Effector memory CD4-positive, alpha-beta T cell (primary cell): Measurements from ENCODE around the gene CHRNA4.

Experiments
- DNase-seq, 3 donors: peaks; one replicate each; pipeline ENCODE4 v3.0.0-alpha.2; 2020
- H3K27ac ChIP-seq: 2 replicates; pipeline ENCODE4 v1.7.0; 2013; ENCODE audit warnings: mild to moderate bottlenecking, low read length, moderate library complexity; ENCODE audit not compliant: insufficient read depth, poor library complexity, severe bottlenecking
- H3K27me3 ChIP-seq: replicated peaks from 2 replicates; pipeline ENCODE4 v1.7.0; 2013; ENCODE audit warnings: mild to moderate bottlenecking, low read length; ENCODE audit not compliant: insufficient read depth, control insufficient read depth, poor library complexity, severe bottlenecking
- H3K36me3 ChIP-seq: 2 replicates; pipeline ENCODE4 v1.7.0; 2013; ENCODE audit warnings: mild to moderate bottlenecking, low read length, moderate library complexity; ENCODE audit not compliant: control insufficient read depth, insufficient read depth
- H3K4me1 ChIP-seq: 2 replicates; pipeline ENCODE4 v1.7.0; 2013; ENCODE audit warnings: low read length, mild to moderate bottlenecking; ENCODE audit not compliant: control insufficient read depth, insufficient read depth, poor library complexity, severe bottlenecking
- H3K4me3 ChIP-seq: 2 replicates; pipeline ENCODE4 v1.7.0; 2013; ENCODE audit warnings: low read length, low read depth, mild to moderate bottlenecking; ENCODE audit not compliant: insufficient read depth, poor library complexity, severe bottlenecking
- H3K9me3 ChIP-seq: 2 replicates; pipeline ENCODE4 v1.7.0; 2013; ENCODE audit warnings: mild to moderate bottlenecking, low read length, moderate library complexity; ENCODE audit not compliant: control insufficient read depth

Gene CHRNA4

DNA sequence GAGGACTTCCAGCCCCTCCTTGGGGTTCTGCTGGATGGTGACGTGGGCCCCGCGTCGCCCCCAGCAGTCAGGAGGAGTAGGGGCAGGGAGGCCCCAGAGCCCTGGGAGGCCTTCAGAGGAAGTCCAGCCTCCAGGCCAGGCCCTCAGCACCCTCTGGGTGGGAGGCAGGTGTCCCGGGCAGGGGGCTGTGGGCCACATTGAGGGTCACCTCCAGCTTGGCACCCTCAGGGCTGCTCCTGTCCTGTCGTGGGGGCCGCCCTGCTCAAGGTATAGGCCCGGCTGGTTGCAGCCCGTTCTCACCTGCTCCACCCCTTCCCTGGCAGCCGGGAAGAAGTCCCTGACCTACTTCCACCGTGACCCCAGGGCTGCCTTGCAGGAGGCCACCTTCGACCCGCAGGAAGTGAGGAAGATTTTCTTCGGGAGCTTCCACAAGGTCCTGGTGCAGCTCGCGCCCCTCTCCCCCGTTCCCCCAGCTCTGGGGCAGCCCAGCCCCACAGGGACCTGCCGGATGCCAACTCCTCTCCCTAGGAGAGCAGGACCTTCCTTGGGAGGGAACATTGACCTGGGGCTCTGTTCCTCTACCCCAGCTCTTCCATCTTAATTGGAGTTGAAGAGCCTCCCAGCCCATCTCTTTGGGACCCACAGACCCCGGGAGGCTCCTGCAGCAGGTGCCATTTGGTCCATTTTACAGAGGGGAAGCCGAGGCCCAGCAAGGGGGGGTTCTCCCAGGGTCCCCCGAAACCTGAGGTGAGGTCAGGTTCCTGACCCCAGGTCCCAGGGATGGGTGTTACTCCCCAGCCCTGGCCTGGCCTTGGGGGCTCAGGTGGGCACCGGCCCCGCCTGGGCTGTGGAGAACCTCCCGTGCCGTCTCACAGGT, 41.7 kb downstream of the CHRNA4 start:
- Histone ChIP-seq H3K4me3 (no peak overlapping the region), H3K27ac (no peak overlapping the region), H3K36me3 (no peaks in the 10 kb centered on the region), H3K27me3 (no peaks in the 10 kb centered on the region), H3K4me1 (no peaks in the 10 kb centered on the region), H3K9me3 (no peaks in the 10 kb centered on the region)
- DNase-seq = no peak

DNA sequence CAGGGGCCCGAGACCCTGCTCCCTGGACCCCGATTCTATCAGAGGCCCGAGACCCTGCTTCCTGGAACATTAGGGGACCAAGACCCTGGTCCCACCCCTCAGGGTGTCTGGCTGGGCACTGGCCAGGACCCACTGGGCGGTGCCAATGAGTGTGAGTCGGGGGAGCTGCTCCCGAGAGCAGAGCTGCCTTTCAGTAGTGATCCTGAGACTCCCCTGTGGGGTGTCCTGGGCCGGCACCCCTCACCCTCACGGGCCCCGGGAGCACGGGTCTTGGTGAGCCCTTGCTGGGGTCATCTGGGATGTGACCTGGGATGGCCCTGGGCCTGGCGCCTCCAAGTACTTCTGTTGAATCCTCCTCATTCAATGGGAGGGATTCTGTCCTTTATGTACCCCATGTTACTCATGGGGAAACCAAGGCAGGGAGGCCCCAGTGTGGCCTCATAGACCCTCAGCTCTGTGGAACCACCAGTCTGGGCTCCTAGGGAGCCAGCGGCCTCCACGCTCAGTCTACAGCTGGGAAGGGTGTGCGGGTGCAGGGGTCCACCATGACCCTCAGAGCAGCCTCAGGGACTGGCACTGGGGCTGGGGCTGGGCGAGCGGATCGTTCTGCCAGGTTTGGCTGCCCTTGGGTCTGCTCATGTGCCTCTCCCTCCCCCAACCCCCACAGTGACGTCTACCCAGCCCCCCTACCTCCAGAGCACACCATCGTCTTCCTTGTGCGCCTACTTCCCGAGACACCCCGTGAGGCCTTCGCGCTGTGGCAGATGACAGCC, 42.6 kb downstream of the CHRNA4 start:
- no peak overlapping the region for H3K27ac ChIP-seq
- no peaks in the 10 kb centered on the region for H3K9me3 ChIP-seq
- DNase-seq = no peak
- no peaks in the 10 kb centered on the region for H3K4me1 ChIP-seq
- no peaks in the 10 kb centered on the region for H3K36me3 ChIP-seq
- no peak overlapping the region for H3K4me3 ChIP-seq
- H3K27me3 ChIP-seq = no peaks in the 10 kb centered on the region

DNA sequence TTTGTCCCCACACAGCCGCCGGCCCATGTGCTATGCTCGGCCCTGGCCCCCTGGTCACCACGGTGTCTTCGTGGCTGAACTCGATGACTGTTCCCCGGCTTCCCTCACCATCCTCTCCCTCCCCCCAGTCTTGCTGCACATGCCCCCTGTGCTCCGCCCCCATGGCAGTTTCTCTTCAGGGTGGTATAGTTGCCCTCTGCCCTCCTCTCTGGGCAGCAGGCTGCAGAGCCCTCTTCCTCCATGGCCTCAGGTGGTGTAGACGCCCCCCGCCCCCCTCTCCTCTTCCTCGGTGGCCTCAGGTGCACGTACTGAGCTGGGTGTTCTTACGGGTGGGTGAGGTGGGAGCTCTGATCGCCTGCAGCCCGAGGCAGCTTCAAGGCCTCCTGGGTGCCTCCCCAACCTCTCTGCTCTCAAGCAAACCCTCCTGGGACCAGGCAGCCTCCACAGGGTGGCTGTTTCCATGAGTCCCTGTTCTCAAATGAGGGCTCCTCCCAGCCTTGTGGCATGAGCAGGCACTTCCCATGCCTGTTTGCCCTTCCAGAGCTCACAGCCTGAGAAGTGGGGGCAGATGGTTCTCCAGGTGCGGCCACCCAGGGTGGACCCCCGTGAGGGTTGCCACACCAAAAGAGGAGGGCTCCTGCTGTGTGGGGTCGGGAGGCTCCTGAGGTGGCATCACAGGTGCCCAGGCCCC, 43.4 kb downstream of the CHRNA4 start:
- no peaks in the 10 kb centered on the region for H3K9me3 ChIP-seq
- no peak for DNase-seq
- H3K4me1 ChIP-seq = no peaks in the 10 kb centered on the region
- no peak overlapping the region for H3K27ac ChIP-seq
- H3K4me3 ChIP-seq = no peak overlapping the region
- H3K36me3 ChIP-seq = no peaks in the 10 kb centered on the region
- no peaks in the 10 kb centered on the region for H3K27me3 ChIP-seq

DNA sequence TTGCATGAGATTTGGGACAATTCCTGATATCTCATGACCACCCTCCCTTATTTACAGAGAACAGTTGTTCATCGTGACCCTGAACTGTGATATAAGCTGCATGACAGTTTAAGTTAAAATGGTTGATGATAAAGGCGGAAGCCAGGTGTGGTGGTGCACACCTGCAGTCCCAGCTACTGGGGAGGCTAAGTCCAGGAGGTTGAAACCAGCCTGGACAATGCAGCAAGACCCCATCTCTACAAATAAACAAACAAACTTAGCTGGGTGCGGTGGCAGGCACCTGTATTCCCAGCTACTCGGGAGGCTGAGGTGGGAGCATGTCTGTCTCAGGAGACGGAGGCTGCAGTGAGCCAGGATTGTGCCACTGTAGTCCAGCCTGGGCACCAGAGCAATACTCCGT, 44.1 kb downstream of the CHRNA4 start:
- no peak for DNase-seq
- no peaks in the 10 kb centered on the region for H3K36me3 ChIP-seq
- no peaks in the 10 kb centered on the region for H3K9me3 ChIP-seq
- no peak overlapping the region for H3K4me3 ChIP-seq
- H3K4me1 ChIP-seq = no peaks in the 10 kb centered on the region
- H3K27me3 ChIP-seq = no peaks in the 10 kb centered on the region
- no peak overlapping the region for H3K27ac ChIP-seq

DNA sequence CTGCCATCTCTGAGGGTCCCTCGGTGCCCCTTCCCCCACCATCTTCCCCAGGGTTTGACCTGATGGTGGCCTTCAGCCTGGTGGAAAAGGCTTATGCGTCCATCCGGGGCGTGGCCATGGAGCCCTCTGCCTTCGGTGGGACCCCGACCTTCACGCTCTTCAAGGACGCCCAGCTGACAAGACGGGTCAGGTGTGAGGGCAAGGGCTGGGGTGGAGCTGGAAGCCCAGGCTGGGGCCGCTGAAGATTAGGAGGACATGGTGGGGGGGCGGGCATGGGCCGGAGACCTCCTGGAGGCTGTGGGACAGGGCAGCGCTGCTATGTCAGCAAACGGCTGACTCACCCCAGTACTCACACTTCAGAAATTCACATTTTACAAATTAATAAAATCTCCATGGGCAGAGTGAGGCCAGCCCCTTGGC, 44.6 kb downstream of the CHRNA4 start:
- no peaks in the 10 kb centered on the region for H3K27me3 ChIP-seq
- H3K27ac ChIP-seq = no peak overlapping the region
- H3K36me3 ChIP-seq = no peaks in the 10 kb centered on the region
- no peak overlapping the region for H3K4me3 ChIP-seq
- no peak for DNase-seq
- H3K4me1 ChIP-seq = no peaks in the 10 kb centered on the region
- no peaks in the 10 kb centered on the region for H3K9me3 ChIP-seq

DNA sequence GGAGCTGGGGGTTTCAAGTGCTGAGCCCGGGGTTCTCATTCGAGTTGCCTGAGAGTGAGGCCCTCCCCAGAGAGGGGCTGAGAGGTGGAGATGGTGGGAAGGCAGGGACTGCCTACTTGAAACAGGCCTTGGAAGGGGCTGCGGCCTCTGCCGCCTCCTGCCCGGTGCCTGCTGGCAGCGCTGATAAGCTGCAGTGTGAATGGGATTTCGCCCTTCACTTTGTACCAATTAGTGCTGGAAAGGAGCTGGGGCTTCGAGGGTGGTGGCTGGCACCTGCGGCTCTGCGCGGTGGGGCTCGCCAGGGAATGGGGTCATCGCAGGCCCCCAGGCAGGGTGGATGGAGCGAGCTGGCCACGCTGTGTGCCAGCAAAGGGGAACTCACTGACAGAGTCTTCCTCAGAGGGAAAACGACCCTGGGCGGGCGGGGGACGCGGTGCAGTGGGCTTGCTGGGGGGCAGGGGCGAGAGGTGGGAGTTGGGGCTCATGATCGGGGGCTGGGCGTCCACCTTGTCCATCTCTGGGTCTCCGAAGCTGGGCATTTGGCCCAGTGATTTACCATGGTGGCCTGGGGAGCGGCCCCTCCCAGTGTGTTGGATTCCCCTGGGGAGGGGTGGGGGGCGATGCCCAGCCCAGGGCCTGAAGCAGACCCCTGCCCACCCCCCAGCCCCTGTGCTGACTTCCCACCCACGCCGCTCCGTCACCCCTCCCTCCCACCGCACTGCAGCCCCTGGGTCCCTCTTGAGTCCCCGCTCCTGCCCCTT, 45.2 kb downstream of the CHRNA4 start:
- H3K27me3 ChIP-seq = no peaks in the 10 kb centered on the region
- H3K9me3 ChIP-seq = no peaks in the 10 kb centered on the region
- no peak overlapping the region for H3K27ac ChIP-seq
- H3K36me3 ChIP-seq = no peaks in the 10 kb centered on the region
- DNase-seq = no peak
- no peak overlapping the region for H3K4me3 ChIP-seq
- H3K4me1 ChIP-seq = no peaks in the 10 kb centered on the region

DNA sequence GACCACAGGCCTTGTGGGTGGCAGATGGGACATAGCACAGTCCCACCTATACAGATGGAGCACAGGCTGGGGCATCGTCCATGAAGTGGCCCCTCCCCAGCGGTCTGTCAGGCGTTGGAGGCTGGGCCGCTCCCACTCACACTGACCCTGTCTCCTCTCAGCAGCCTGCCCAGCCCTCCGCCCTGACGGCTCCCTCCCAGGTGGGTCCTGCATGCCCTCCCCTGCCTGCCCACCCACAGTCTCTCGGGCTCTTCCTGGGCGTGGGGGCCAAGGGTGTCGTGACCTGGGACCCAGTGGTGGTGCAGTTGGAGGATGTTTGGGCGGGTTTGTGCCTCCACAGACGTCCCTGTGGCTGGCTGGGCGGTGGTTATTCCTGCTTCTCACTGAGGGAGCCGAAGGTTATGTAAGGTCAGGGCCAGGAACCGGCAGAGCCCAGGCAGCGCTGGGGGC, 45.9 kb downstream of the CHRNA4 start:
- no peak overlapping the region for H3K27ac ChIP-seq
- no peaks in the 10 kb centered on the region for H3K4me1 ChIP-seq
- no peak overlapping the region for H3K4me3 ChIP-seq
- H3K9me3 ChIP-seq = no peaks in the 10 kb centered on the region
- no peak for DNase-seq
- no peaks in the 10 kb centered on the region for H3K36me3 ChIP-seq
- H3K27me3 ChIP-seq = no peaks in the 10 kb centered on the region

DNA sequence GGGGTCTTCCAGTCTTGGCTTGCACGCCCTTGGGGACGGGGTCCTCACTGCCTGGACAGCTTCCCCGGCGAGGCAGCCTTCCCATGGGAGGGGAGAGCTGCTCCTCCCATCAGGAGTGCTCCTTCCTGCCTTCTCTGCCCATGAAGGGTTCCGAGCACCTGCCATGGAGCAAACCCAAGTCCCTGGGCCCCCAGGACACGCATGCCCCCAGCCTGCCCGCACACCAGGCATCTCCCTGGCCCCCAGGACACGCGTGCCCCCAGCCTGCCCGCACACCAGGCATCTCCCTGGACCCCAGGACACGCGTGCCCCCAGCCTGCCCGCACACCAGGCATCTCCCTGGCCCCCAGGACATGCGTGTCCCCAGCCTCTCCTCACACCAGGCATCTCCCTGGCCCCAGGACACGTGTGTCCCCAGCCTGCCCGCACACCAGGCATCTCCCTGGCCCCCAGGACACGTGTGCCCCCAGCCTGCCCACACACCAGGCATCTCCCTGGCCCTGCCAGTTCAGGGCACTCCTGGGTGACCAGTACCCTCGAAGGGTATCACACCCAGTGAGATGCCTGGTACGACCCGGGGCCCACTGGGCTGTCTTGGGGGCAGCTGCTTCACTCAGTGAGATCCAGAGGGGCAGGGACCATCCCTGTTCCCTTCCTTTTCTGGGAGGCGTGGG, 46.4 kb downstream of the CHRNA4 start:
- no peak for DNase-seq
- Histone ChIP-seq H3K27me3 (no peaks in the 10 kb centered on the region), H3K27ac (no peak overlapping the region), H3K4me1 (no peaks in the 10 kb centered on the region), H3K9me3 (no peaks in the 10 kb centered on the region), H3K4me3 (no peak overlapping the region), H3K36me3 (no peaks in the 10 kb centered on the region)

DNA sequence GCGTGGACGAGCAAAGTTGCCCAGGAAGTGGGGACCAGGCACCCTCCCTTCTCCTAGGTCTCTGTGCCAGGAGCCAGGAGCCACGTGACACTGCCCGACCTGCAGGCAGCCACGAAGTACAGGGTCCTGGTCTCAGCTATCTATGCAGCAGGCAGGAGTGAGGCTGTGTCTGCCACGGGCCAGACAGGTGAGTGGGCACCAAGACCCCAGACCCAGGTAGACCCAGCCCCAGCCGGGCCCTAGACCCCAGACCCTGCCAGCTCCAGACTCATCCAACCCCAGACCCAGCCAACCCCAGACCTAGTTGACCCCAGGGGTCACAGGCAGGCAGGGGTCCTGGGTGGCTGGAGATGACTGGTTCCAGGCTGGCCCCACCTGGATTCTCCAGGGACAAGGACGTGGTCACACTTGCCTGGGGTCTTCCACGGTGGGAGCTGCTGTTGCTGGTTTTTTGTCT, 47.1 kb downstream of the CHRNA4 start:
- no peak for DNase-seq
- Histone ChIP-seq H3K9me3 (no peaks in the 10 kb centered on the region), H3K27ac (no peak overlapping the region), H3K4me3 (no peak overlapping the region), H3K27me3 (no peaks in the 10 kb centered on the region), H3K4me1 (no peaks in the 10 kb centered on the region), H3K36me3 (no peaks in the 10 kb centered on the region)
